ENCODE measurements around the gene EFNA4. TPM values are rescaled to one million over a fixed set of nuclear protein-coding genes. Genes with fewer than 3 reads are reported as not detected.

The EFNA4 gene
- total RNA-seq, 1 experiment from 2014 or later, result 9.8 TPM

DNA sequence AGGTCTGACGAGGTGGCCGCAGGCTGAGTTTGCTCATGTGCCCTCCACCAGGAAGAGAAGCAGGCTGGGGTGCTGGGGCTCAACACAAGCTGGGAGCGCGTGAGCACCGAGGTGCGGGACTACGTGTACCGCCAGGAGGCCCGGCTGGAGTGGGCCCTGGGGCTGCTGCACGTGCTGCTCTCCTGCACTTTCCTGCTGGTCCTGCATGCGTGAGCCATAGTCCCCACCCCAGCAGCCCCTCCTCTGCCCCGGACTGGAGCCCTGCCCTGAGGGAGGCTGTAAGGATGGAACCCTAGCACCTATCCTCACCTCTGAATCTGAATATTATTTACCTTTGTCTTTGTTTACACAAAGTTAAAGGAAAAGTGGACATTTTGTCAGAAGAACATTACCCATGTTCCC lies 20.2 kb upstream of the EFNA4 start:
- Histone ChIP-seq H3K4me1 (ENCODE audit: control insufficient read depth in 1 of 2, insufficient read depth in 2 of 2, low read length in 2 of 2) (peaks cover 9 to 24% of the 10 kb centered on the region in 2 experiments), H3K4me3 (replicated peaks in 1 of 2; ENCODE audit: low read depth in 1 of 2, low read length in 2 of 2) (no peak overlapping the region), H3K27me3 (ENCODE audit: insufficient read depth, low read length) (no peaks in the 10 kb centered on the region), H3K79me2 (ENCODE audit: insufficient read depth, low read length) (no peaks in the 10 kb centered on the region), H3K9ac (ENCODE audit: low read length) (no peak overlapping the region), H3K27ac (ENCODE audit: low read depth, low read length) (no peak overlapping the region), H4K20me1 (ENCODE audit: insufficient read depth) (no peaks in the 10 kb centered on the region), H2AFZ (ENCODE audit: low read depth, low read length, poor library complexity, severe bottlenecking) (no peak overlapping the region), H3K9me2 (ENCODE audit: insufficient read depth) (no peaks in the 10 kb centered on the region), H3K9me3 (ENCODE audit: control insufficient read depth in 1 of 2, insufficient read depth in 1 of 2, low read depth in 1 of 2, low read length in 2 of 2) (no peaks in the 10 kb centered on the region), H3K4me2 (ENCODE audit: low read length) (no peak overlapping the region), H3K36me3 (ENCODE audit: control insufficient read depth in 1 of 2, insufficient read depth in 2 of 2, low read length in 2 of 2) (no peaks in the 10 kb centered on the region)
- intact Hi-C loops (cut with micrococcal nuclease), result no loop called here
- no TSS peak for BruUV-seq (replicated peaks)
- RAD21 ChIA-PET (ENCODE audit: low non-redundant PET in 1 of 2, low total read pairs in 2 of 2, uncharacterized antibody in 2 of 2, unreplicated experiment in 2 of 2), result no interaction called here
- POLR2A ChIA-PET, result interaction anchor here (0.6 to 1.5 kb wide), 2 partner anchors 18 to 41 kb away, joined by 4 read pairs; no protein-coding TSS in a partner anchor
- DNase-seq (ENCODE audit: low read depth, low spot score) (no peak), ATAC-seq (no peak)
- CTCF ChIA-PET, result interaction anchor here (1.4 to 4.0 kb wide), 3 partner anchors 26 to 42 kb away, joined by 3 to 32 read pairs (median 24); no protein-coding TSS in a partner anchor
- TF ChIP-seq, protein P1, sequence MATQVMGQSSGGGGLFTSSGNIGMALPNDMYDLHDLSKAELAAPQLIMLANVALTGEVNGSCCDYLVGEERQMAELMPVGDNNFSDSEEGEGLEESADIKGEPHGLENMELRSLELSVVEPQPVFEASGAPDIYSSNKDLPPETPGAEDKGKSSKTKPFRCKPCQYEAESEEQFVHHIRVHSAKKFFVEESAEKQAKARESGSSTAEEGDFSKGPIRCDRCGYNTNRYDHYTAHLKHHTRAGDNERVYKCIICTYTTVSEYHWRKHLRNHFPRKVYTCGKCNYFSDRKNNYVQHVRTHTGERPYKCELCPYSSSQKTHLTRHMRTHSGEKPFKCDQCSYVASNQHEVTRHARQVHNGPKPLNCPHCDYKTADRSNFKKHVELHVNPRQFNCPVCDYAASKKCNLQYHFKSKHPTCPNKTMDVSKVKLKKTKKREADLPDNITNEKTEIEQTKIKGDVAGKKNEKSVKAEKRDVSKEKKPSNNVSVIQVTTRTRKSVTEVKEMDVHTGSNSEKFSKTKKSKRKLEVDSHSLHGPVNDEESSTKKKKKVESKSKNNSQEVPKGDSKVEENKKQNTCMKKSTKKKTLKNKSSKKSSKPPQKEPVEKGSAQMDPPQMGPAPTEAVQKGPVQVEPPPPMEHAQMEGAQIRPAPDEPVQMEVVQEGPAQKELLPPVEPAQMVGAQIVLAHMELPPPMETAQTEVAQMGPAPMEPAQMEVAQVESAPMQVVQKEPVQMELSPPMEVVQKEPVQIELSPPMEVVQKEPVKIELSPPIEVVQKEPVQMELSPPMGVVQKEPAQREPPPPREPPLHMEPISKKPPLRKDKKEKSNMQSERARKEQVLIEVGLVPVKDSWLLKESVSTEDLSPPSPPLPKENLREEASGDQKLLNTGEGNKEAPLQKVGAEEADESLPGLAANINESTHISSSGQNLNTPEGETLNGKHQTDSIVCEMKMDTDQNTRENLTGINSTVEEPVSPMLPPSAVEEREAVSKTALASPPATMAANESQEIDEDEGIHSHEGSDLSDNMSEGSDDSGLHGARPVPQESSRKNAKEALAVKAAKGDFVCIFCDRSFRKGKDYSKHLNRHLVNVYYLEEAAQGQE (IDR thresholded peaks at IDR 0.05; ENCODE audit: low read depth), result no peak
- TF ChIP-seq JUND (IDR thresholded peaks at IDR 0.05) (no peak), SP1 (IDR thresholded peaks at IDR 0.05; ENCODE audit: low read depth) (no peak), POLR2A (IDR thresholded peaks at IDR 0.05; ENCODE audit: borderline replicate concordance, extremely low read depth, insufficient read depth, insufficient read length) (no peak), SIN3A (IDR thresholded peaks at IDR 0.05; ENCODE audit: low read depth) (no peak), TCF7L2 (IDR thresholded peaks at IDR 0.05; ENCODE audit: borderline replicate concordance, extremely low read depth, insufficient read depth, insufficient read length) (no peak), ZBTB33 (IDR thresholded peaks at IDR 0.05; ENCODE audit: extremely low read depth, insufficient replicate concordance, low read length) (no peak), POLR2AphosphoS5 (IDR thresholded peaks at IDR 0.05; ENCODE audit: low read depth, low read length) (no peak), ATF3 (IDR thresholded peaks at IDR 0.05) (no peak)
